ENCODE measurements around the gene KBTBD6.

DNA sequence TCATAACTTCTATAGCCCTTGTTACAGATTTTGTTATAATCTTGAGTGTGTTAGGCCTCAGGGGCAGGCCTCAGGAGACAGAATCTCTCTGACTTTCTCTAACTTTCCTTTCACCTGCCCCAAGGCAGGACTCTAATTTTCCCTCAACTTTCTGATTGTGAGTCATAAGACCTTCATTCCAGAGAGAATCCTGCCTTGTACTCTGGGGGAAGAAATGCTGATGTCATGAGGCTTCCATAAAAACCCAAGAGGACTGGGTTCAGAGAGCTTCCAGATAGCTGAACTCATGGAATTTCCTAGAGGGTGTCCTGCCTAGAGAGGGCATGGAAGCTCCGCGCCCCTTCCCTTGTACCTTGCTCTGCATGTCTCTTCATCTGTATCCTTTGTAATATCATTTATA lies 5.3 kb upstream of the KBTBD6 start:
- TF ChIP-seq, protein P1, sequence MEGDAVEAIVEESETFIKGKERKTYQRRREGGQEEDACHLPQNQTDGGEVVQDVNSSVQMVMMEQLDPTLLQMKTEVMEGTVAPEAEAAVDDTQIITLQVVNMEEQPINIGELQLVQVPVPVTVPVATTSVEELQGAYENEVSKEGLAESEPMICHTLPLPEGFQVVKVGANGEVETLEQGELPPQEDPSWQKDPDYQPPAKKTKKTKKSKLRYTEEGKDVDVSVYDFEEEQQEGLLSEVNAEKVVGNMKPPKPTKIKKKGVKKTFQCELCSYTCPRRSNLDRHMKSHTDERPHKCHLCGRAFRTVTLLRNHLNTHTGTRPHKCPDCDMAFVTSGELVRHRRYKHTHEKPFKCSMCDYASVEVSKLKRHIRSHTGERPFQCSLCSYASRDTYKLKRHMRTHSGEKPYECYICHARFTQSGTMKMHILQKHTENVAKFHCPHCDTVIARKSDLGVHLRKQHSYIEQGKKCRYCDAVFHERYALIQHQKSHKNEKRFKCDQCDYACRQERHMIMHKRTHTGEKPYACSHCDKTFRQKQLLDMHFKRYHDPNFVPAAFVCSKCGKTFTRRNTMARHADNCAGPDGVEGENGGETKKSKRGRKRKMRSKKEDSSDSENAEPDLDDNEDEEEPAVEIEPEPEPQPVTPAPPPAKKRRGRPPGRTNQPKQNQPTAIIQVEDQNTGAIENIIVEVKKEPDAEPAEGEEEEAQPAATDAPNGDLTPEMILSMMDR (IDR thresholded peaks at IDR 0.05), result no peak
- no peak for TF ChIP-seq ZFX (IDR thresholded peaks at IDR 0.05; ENCODE audit: borderline replicate concordance)

Measured in 22Rv1 (cell line).